Suprapubic skin (tissue), 4 donors: ENCODE measurements around the gene C11orf21.

ENCODE experiments used
- POLR2A ChIP-seq, 2 donors: fragments of 450-650 bp; IDR thresholded peaks; one replicate each; pipeline ENCODE4 v1.6.1; 2017; ENCODE audit warnings: antibody characterized with exemption in 2 of 2, mild to moderate bottlenecking in 2 of 2, moderate library complexity in 2 of 2
- POLR2AphosphoS5 ChIP-seq, 3 donors: sonication (generic); formaldehyde crosslinking; IDR thresholded peaks; one replicate each; pipeline ENCODE4 v1.6.1; 2017; ENCODE audit warnings: antibody characterized with exemption in 3 of 3
- TF ChIP-seq, protein P1 (sequence below), 2 donors: fragments of 200-600 bp in 1 of 2; fragments of 450-650 bp in 1 of 2; sonication (generic) in 1 of 2; IDR thresholded peaks; one replicate each; pipeline ENCODE4 v1.5.1; 2016 to 2019; ENCODE audit warnings: antibody characterized with exemption in 2 of 2, mild to moderate bottlenecking in 1 of 2, moderate library complexity in 1 of 2

DNA sequence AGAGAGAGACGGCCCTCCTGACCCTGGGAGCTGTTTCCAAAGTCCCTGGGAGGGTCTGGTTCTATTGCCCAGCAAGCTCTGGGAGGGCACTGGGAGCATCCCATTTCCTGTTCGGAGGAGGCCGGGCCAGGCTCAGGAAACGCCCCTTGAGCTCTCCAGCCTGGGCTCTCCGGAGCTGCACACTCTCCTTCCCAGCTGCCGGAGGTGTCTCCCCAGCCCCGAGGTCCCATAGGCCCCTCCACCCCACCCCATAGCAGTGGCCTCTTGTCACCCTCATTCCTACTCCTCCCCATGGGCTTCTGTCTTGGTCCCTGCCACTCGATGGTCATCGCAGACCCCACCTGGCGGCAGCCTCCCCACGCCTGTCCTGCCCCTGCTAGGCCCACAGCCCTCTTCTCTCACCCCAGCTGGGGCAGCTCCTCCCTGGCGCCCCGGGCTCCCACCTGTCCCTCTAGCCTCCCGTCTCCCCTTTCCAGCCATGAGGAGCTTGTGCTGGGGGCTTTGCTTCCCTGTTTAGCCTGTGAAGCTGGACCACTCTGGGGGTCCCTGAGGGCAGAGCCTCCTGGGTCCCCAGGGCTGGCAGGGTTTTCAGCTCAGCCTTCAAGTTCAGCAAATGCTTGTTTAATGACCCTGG, 2.9 kb upstream of the C11orf21 start:
- no peak for TF ChIP-seq POLR2A (IDR thresholded peaks at IDR 0.05)
- TF ChIP-seq, protein P1, sequence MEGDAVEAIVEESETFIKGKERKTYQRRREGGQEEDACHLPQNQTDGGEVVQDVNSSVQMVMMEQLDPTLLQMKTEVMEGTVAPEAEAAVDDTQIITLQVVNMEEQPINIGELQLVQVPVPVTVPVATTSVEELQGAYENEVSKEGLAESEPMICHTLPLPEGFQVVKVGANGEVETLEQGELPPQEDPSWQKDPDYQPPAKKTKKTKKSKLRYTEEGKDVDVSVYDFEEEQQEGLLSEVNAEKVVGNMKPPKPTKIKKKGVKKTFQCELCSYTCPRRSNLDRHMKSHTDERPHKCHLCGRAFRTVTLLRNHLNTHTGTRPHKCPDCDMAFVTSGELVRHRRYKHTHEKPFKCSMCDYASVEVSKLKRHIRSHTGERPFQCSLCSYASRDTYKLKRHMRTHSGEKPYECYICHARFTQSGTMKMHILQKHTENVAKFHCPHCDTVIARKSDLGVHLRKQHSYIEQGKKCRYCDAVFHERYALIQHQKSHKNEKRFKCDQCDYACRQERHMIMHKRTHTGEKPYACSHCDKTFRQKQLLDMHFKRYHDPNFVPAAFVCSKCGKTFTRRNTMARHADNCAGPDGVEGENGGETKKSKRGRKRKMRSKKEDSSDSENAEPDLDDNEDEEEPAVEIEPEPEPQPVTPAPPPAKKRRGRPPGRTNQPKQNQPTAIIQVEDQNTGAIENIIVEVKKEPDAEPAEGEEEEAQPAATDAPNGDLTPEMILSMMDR (IDR thresholded peaks at IDR 0.05), result no peak
- TF ChIP-seq POLR2AphosphoS5 (IDR thresholded peaks at IDR 0.05), result no peak
